ENCODE data around the gene TBC1D10A. TPM values are rescaled to one million over a fixed set of nuclear protein-coding genes. Genes with fewer than 3 reads are reported as not detected.

Gene TBC1D10A
- total and polyA plus RNA-seq, 2 experiments from 2014 or later, result 3.3 to 8.8 TPM

GRCh38 chr22:30337461-30337778, 10.7 kb upstream of the TBC1D10A start:
- DNase-seq (ENCODE audit: low spot score) (no peak), ATAC-seq (no peak)
- no peaks in the 10 kb centered on the region for H3K79me2 ChIP-seq (replicated peaks; ENCODE audit: insufficient read depth)
- Mint-ChIP-seq H3K4me3 (no peak overlapping the region), H3K27ac (no peak overlapping the region), H3K36me3 (ENCODE audit: low read depth) (peaks cover 99% of the 10 kb centered on the region), H3K27me3 (ENCODE audit: insufficient read depth, low read depth, poor library complexity) (peaks cover 5% of the 10 kb centered on the region), H3K9me3 (no peaks in the 10 kb centered on the region), H3K4me1 (no peaks in the 10 kb centered on the region)
- H3K4me2 ChIP-seq, result no peak overlapping the region
- H3K36me3 ChIP-seq (ENCODE audit: insufficient read depth), result peaks cover 64% of the 10 kb centered on the region
- H3K27me3 ChIP-seq (ENCODE audit: insufficient read depth), result no peaks in the 10 kb centered on the region
- H3F3A ChIP-seq (replicated peaks; ENCODE audit: low read depth), result no peaks in the 10 kb centered on the region
- peaks cover 10% of the 10 kb centered on the region for H4K20me1 ChIP-seq (replicated peaks; ENCODE audit: insufficient read depth)
- H3K27ac ChIP-seq (ENCODE audit: low read depth), result no peak overlapping the region
- H3K4me1 ChIP-seq (ENCODE audit: insufficient read depth), result no peaks in the 10 kb centered on the region
- H2AFZ ChIP-seq, result no peak overlapping the region
- TF ChIP-seq ZNF331 (CRISPR knock-in tag; IDR thresholded peaks at IDR 0.05; ENCODE audit: low read depth) (no peak), CTCF (conservative IDR thresholded peaks at IDR 0.05; ENCODE audit: low read depth in 2 of 2) (no peak), ZNF114 (CRISPR knock-in tag; IDR thresholded peaks at IDR 0.05) (no peak), CREB1 (CRISPR knock-in tag; IDR thresholded peaks at IDR 0.05; ENCODE audit: low read depth) (no peak)
- no peaks in the 10 kb centered on the region for H3K9me2 ChIP-seq (ENCODE audit: insufficient read depth)
- H3K4me3 ChIP-seq, result no peak overlapping the region

DNA sequence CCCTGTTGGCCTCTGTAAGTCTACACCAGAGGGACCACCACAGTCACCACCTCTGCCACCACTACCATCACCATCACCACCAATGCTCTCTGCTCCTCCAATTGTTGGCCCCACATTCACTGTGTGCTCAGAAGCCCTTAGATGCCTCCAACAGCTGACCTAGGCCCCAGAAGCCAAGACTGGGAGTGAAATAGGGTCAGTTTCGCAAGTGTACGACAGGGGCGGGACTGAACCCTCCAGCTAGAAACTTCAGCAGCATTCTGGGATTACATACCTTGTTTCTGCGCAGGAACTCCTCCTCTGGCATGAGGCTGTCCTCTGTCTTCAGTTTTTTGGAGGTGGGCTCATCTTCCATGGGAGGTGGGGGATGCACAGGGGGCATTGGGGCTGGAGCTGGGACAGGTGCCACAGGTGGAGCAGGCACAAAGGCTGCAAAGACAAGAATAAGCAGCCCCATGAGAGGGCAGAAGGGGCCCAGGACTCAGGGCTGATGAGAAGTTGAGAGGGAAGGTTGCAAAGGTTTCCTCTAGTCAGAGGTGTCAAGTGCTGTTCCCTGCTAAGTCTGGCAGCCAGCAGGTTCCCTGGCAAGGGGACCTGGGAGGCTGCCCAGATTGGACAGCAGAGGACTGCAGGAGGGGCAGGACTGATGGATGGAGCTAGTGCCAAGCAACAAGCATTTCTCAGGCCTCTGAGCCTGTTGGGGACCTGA, 10.2 kb upstream of the TBC1D10A start:
- no peak overlapping the region for H3K27ac ChIP-seq (ENCODE audit: low read depth)
- H3K4me2 ChIP-seq, result no peak overlapping the region
- ATAC-seq (no peak), DNase-seq (ENCODE audit: low spot score) (no peak)
- Mint-ChIP-seq H3K36me3 (ENCODE audit: low read depth) (peaks cover 98% of the 10 kb centered on the region), H3K4me1 (no peaks in the 10 kb centered on the region), H3K27ac (no peak overlapping the region), H3K27me3 (ENCODE audit: insufficient read depth, low read depth, poor library complexity) (peaks cover 5% of the 10 kb centered on the region), H3K4me3 (no peak overlapping the region), H3K9me3 (no peaks in the 10 kb centered on the region)
- H3K9me2 ChIP-seq (ENCODE audit: insufficient read depth), result no peaks in the 10 kb centered on the region
- no peaks in the 10 kb centered on the region for H3F3A ChIP-seq (replicated peaks; ENCODE audit: low read depth)
- no peaks in the 10 kb centered on the region for H3K4me1 ChIP-seq (ENCODE audit: insufficient read depth)
- no peak overlapping the region for H2AFZ ChIP-seq
- H3K27me3 ChIP-seq (ENCODE audit: insufficient read depth), result no peaks in the 10 kb centered on the region
- peaks cover 10% of the 10 kb centered on the region; the same call in 1 of the 2 replicates for H4K20me1 ChIP-seq (replicated peaks; ENCODE audit: insufficient read depth)
- no peaks in the 10 kb centered on the region for H3K79me2 ChIP-seq (replicated peaks; ENCODE audit: insufficient read depth)
- peaks cover 61% of the 10 kb centered on the region for H3K36me3 ChIP-seq (ENCODE audit: insufficient read depth)
- no peak overlapping the region for H3K4me3 ChIP-seq
- TF ChIP-seq POLR2AphosphoS5 (IDR thresholded peaks at IDR 0.05; ENCODE audit: low read depth), result no peak
- no peak for TF ChIP-seq EZH2 (IDR thresholded peaks at IDR 0.05; ENCODE audit: low read depth, unreplicated experiment)
- TF ChIP-seq ETS1 (IDR thresholded peaks at IDR 0.05), result no peak
- TF ChIP-seq CREB1 (CRISPR knock-in tag; IDR thresholded peaks at IDR 0.05; ENCODE audit: low read depth), result no peak
- TF ChIP-seq ZNF114 (CRISPR knock-in tag; IDR thresholded peaks at IDR 0.05), result no peak
- TF ChIP-seq, protein P1, sequence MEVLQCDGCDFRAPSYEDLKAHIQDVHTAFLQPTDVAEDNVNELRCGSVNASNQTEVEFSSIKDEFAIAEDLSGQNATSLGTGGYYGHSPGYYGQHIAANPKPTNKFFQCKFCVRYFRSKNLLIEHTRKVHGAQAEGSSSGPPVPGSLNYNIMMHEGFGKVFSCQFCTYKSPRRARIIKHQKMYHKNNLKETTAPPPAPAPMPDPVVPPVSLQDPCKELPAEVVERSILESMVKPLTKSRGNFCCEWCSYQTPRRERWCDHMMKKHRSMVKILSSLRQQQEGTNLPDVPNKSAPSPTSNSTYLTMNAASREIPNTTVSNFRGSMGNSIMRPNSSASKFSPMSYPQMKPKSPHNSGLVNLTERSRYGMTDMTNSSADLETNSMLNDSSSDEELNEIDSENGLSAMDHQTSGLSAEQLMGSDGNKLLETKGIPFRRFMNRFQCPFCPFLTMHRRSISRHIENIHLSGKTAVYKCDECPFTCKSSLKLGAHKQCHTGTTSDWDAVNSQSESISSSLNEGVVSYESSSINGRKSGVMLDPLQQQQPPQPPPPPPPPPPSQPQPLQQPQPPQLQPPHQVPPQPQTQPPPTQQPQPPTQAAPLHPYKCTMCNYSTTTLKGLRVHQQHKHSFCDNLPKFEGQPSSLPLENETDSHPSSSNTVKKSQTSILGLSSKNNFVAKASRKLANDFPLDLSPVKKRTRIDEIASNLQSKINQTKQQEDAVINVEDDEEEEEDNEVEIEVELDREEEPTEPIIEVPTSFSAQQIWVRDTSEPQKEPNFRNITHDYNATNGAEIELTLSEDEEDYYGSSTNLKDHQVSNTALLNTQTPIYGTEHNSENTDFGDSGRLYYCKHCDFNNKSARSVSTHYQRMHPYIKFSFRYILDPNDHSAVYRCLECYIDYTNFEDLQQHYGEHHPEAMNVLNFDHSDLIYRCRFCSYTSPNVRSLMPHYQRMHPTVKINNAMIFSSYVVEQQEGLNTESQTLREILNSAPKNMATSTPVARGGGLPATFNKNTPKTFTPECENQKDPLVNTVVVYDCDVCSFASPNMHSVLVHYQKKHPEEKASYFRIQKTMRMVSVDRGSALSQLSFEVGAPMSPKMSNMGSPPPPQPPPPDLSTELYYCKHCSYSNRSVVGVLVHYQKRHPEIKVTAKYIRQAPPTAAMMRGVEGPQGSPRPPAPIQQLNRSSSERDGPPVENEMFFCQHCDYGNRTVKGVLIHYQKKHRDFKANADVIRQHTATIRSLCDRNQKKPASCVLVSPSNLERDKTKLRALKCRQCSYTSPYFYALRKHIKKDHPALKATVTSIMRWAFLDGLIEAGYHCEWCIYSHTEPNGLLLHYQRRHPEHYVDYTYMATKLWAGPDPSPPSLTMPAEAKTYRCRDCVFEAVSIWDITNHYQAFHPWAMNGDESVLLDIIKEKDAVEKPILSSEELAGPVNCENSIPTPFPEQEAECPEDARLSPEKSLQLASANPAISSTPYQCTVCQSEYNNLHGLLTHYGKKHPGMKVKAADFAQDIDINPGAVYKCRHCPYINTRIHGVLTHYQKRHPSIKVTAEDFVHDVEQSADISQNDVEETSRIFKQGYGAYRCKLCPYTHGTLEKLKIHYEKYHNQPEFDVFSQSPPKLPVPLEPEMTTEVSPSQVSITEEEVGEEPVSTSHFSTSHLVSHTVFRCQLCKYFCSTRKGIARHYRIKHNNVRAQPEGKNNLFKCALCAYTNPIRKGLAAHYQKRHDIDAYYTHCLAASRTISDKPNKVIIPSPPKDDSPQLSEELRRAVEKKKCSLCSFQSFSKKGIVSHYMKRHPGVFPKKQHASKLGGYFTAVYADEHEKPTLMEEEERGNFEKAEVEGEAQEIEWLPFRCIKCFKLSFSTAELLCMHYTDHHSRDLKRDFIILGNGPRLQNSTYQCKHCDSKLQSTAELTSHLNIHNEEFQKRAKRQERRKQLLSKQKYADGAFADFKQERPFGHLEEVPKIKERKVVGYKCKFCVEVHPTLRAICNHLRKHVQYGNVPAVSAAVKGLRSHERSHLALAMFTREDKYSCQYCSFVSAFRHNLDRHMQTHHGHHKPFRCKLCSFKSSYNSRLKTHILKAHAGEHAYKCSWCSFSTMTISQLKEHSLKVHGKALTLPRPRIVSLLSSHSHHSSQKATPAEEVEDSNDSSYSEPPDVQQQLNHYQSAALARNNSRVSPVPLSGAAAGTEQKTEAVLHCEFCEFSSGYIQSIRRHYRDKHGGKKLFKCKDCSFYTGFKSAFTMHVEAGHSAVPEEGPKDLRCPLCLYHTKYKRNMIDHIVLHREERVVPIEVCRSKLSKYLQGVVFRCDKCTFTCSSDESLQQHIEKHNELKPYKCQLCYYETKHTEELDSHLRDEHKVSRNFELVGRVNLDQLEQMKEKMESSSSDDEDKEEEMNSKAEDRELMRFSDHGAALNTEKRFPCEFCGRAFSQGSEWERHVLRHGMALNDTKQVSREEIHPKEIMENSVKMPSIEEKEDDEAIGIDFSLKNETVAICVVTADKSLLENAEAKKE (CRISPR knock-in tag; IDR thresholded peaks at IDR 0.05), result no peak
- no peak for TF ChIP-seq ZNF331 (CRISPR knock-in tag; IDR thresholded peaks at IDR 0.05; ENCODE audit: low read depth)
